Pancreas (tissue), 10 donors: ENCODE data around the gene CRISP2. TPM values are rescaled to one million over a fixed set of nuclear protein-coding genes. Genes with fewer than 3 reads are reported as not detected.

ENCODE experiments used
- ATAC-seq, 4 donors: fragments of 200-7000 bp; cut with Tn5 transposase; one replicate each; pipeline versions ENCODE4 v1.8.0 to v1.9.1; 2020; ENCODE audit warnings: mild to moderate bottlenecking in 4 of 4, moderate library complexity in 4 of 4
- DNase-seq, 6 donors: peaks; one replicate each; pipeline ENCODE4 v3.0.0-alpha.2; 2020
- FAIRE-seq: peaks from 2 replicates; lab custom pipeline; 2012; peaks lifted over from hg19 to GRCh38; lab: Jason Lieb, UNC
- H3K27ac ChIP-seq, 4 donors: fragments of 200-600 bp; sonication (generic); 1 replicate in 3 of 4; 2 replicates in 1 of 4; pipeline versions ENCODE4 v1.5.0 to v1.8.0; 2020
- H3K27me3 ChIP-seq, 4 donors: fragments of 200-600 bp; one replicate each; pipeline ENCODE4 v1.8.0; 2021
- H3K36me3 ChIP-seq, 3 donors: fragments of 200-600 bp; sonication (generic) in 1 of 3; one replicate each; pipeline versions ENCODE4 v1.5.0 to v1.8.0; 2020 to 2021
- H3K4me1 ChIP-seq, 3 donors: fragments of 200-600 bp; one replicate each; pipeline ENCODE4 v1.8.0; 2021
- H3K4me3 ChIP-seq, 4 donors: fragments of 200-600 bp; sonication (generic) in 2 of 4; one replicate each; pipeline versions ENCODE4 v1.5.0 to v1.8.0; 2020 to 2021
- H3K9me3 ChIP-seq, 4 donors: fragments of 200-600 bp; one replicate each; pipeline ENCODE4 v1.8.0; 2021
- CTCF ChIP-seq, 4 donors: fragments of 200-600 bp; sonication (generic) in 3 of 4; IDR thresholded peaks; one replicate each; pipeline versions ENCODE4 v1.5.0 to v1.8.0; 2021; ENCODE audit warnings: antibody characterized with exemption in 4 of 4
- WGBS, 2 donors: extraction: QIAGEN DNeasy Blood & Tissue Kit; methylation state at CpG; one replicate each; pipeline ENCODE4 v1.1.7; 2013; 5-methylcytosine and 5-hydroxymethylcytosine counted together
- intact Hi-C, 3 donors: fragments of 100-400 bp; cut with DNase I; formaldehyde crosslinking; loops; one replicate each; pipeline versions ENCODE4 v1.11.1 to v1.14.2; 2022
- polyA plus RNA-seq, 2 donors: library from polyadenylated mRNA; stranded (reverse); fragments of 200-250 nt; gene quantifications; one replicate each; pipeline ENCODE4 v1.2.3, GENCODE V29; 2013
- total RNA-seq, 6 donors: library from RNA; stranded (reverse); fragmentation: NEBNext Ultra II Directional in 4 of 6; extraction: Animal tissue kit (Norgen Biotek cat#: 25700) in 4 of 6; gene quantifications; one replicate each; pipeline versions ENCODE4 v1.2.1 to v1.2.4, GENCODE V29; 2021 to 2023
- donor health status: healthy with polysubstance abuse.
- donor health status: DM: no; HTN: no; CAD: no; lungs with moderate emphysema.
- donor health status: DM: no; HTN: no; CAD: no.
- donor health status: control.
- donor health status: control.
- donor health status: Bipolar disorder and iron deficiency.
- donor health status: DM: yes; HTN: yes; CAD: no.
- donor health status: DM: no; HTN: no; CAD: no.
- donor health status: DM: no; HTN: no; CAD: no.
- donor health status: DM: yes; HTN: yes; CAD: no.

The CRISP2 gene
- total and polyA plus RNA-seq, 8 donors: 0.12 to 0.96 (median 0.22) TPM; not detected in 1

DNA sequence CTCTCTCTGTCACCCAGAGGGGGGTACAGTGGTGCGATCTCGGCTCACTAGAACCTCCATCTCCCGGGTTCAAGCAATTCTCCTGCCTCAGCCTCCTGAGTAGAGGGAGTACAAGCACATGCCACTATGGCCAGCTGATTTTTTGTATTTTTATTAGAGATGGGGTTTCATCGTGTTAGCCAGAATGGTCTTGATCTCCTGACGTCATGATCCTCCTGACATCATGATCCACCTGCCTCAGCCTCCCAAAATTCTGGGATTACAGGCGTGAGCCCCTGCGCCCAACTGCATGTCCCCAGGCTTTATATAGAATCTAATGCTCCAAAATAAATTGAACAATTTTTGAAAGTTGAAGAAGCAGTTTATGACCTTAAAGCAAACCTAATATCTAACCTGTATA is 7.0 kb upstream of the CRISP2 start:
- H3K27ac ChIP-seq: no peak overlapping the region
- no peaks in the 10 kb centered on the region for H3K27me3 ChIP-seq
- ATAC-seq: no peak
- intact Hi-C loops: no loop called here
- no peaks in the 10 kb centered on the region for H3K9me3 ChIP-seq
- no peaks in the 10 kb centered on the region for H3K36me3 ChIP-seq
- no peak for DNase-seq
- H3K4me3 ChIP-seq: no peak overlapping the region
- no peak for TF ChIP-seq CTCF (IDR thresholded peaks at IDR 0.05)
- 66 to 85% methylated on average over 7 of the region's 7 CpGs for WGBS, 2 donors
- H3K4me1 ChIP-seq: no peaks in the 10 kb centered on the region
- FAIRE-seq: no peak

GRCh38 chr6:49698478-49698877 is 14.9 kb downstream of the CRISP2 start:
- FAIRE-seq (no peak), DNase-seq (no peak)

GRCh38 chr6:49693512-49693911 is 19.8 kb downstream of the CRISP2 start:
- intact Hi-C loops: no loop called here
- WGBS, 2 donors: 59 to 77% methylated on average over 1 of the region's 1 CpG

More at GRCh38 chr6:49698478-49698877, 14.9 kb downstream of the CRISP2 start:
- TF ChIP-seq CTCF (IDR thresholded peaks at IDR 0.05): no peak
- no peak for ATAC-seq
- Histone ChIP-seq H3K4me3 (no peak overlapping the region), H3K4me1 (no peaks in the 10 kb centered on the region), H3K27ac (no peak overlapping the region), H3K36me3 (no peaks in the 10 kb centered on the region), H3K27me3 (no peaks in the 10 kb centered on the region), H3K9me3 (no peaks in the 10 kb centered on the region)
- intact Hi-C loops: no loop called here

GRCh38 chr6:49692534-49692933 is 20.8 kb downstream of the CRISP2 start:
- H3K4me3 ChIP-seq: no peak overlapping the region
- H3K36me3 ChIP-seq: no peaks in the 10 kb centered on the region
- no peak for FAIRE-seq
- ATAC-seq: no peak
- no peaks in the 10 kb centered on the region for H3K9me3 ChIP-seq
- H3K4me1 ChIP-seq: no peaks in the 10 kb centered on the region
- H3K27me3 ChIP-seq: no peaks in the 10 kb centered on the region
- H3K27ac ChIP-seq: no peak overlapping the region
- no peak for TF ChIP-seq CTCF (IDR thresholded peaks at IDR 0.05)
- no peak for DNase-seq
- 70 to 76% methylated on average over 2 of the region's 2 CpGs for WGBS, 2 donors
- intact Hi-C loops: no loop called here

More at GRCh38 chr6:49693512-49693911, 19.8 kb downstream of the CRISP2 start:
- FAIRE-seq (no peak), ATAC-seq (no peak), DNase-seq (no peak)
- no peak for TF ChIP-seq CTCF (IDR thresholded peaks at IDR 0.05)
- no peak overlapping the region for H3K4me3 ChIP-seq
- H3K9me3 ChIP-seq: no peaks in the 10 kb centered on the region
- no peaks in the 10 kb centered on the region for H3K27me3 ChIP-seq
- H3K27ac ChIP-seq: no peak overlapping the region
- no peaks in the 10 kb centered on the region for H3K36me3 ChIP-seq
- no peaks in the 10 kb centered on the region for H3K4me1 ChIP-seq

DNA sequence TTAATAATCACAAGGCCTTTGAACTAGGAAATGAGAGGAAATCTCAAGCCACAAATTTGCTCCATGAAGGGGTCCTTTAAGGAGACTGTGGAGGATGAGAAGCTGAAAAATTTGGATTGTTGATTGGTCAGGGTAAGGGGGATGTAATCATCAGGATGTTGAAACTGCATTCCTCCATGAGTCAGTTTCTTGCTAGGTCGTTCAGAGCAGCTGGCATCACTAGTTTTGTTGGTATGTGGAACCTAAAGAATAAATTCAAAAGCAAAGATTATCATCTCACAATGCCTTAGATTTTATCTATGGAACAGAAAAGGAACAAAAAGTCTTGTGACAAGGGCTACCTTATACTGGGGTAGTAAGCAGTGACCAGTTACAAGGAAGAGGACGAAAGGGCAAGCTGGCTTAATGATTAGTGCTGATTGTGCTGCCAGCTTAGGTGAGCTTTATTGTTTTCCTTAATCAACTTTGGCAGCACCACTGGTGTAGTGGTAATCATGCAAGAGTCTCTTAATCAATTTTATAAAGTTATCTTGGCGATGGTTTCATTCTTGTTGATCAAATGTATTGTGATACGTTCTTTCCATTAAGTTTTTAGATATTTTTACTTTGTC is 36.6 kb downstream of the CRISP2 start:
- FAIRE-seq (no peak), ATAC-seq (peak in 3 of 4 donors; percentile 44 to 59 (median 45)), DNase-seq (no peak)
- Histone ChIP-seq H3K4me3 (no peak overlapping the region), H3K27ac (peak overlapping the region in 1 of 4 donors; percentile 37), H3K36me3 (no peaks in the 10 kb centered on the region), H3K27me3 (no peaks in the 10 kb centered on the region), H3K9me3 (no peaks in the 10 kb centered on the region), H3K4me1 (no peaks in the 10 kb centered on the region)
- intact Hi-C loops: no loop called here
- 25 to 33% methylated on average over 4 of the region's 4 CpGs for WGBS, 2 donors
- no peak for TF ChIP-seq CTCF (IDR thresholded peaks at IDR 0.05)
